ENCODE measurements around the gene TEPSIN. TPM values are rescaled to one million over a fixed set of nuclear protein-coding genes. Genes with fewer than 3 reads are reported as not detected.

Gene TEPSIN
- total RNA-seq, 1 experiment from 2014 or later, result 38.8 TPM

GRCh38 chr17:81264640-81265039, 25.8 kb upstream of the TEPSIN start:
- DNase-seq, result no peak
- Histone ChIP-seq H3K4me1 (ENCODE audit: insufficient read depth, low read length) (no peaks in the 10 kb centered on the region), H3K18ac (ENCODE audit: insufficient read length, low read depth, low read length) (no peak overlapping the region), H2BK15ac (ENCODE audit: low read depth, low read length) (no peak overlapping the region), H3K9ac (ENCODE audit: extremely low read depth, insufficient read length, low read length) (no peak overlapping the region), H4K5ac (ENCODE audit: insufficient read length, low read depth, low read length) (no peak overlapping the region), H3K79me1 (ENCODE audit: insufficient read depth, low read depth, low read length, poor library complexity, severe bottlenecking) (no peaks in the 10 kb centered on the region), H3K23ac (ENCODE audit: insufficient read length, low read depth, low read length) (no peak overlapping the region), H2BK120ac (ENCODE audit: low read depth, low read length, poor library complexity, severe bottlenecking) (no peak overlapping the region), H3K14ac (ENCODE audit: insufficient read depth, low read length) (no peak overlapping the region; the same call in 1 of the 2 replicates), H2AFZ (ENCODE audit: low read length) (no peak overlapping the region), H3K4ac (ENCODE audit: low read depth, low read length) (no peak overlapping the region), H2BK12ac (ENCODE audit: insufficient read length, low read depth, low read length) (no peak overlapping the region), H3K27ac (ENCODE audit: insufficient read length, low read depth, low read length) (no peak overlapping the region), H4K8ac (replicated peaks; ENCODE audit: insufficient read length, low read depth, low read length) (no peak overlapping the region), H3K79me2 (ENCODE audit: insufficient read depth, low read length) (no peaks in the 10 kb centered on the region), H4K91ac (ENCODE audit: insufficient read length, low read depth, low read length) (no peak overlapping the region), H2BK5ac (ENCODE audit: insufficient read length, low read length) (no peak overlapping the region), H3K9me3 (ENCODE audit: control insufficient read depth, low read depth, low read length) (no peaks in the 10 kb centered on the region), H3T11ph (ENCODE audit: low read length) (no peak overlapping the region), H3K4me2 (ENCODE audit: insufficient read depth, insufficient read length, low read length) (no peak overlapping the region), H4K20me1 (ENCODE audit: control insufficient read depth, insufficient read depth, insufficient read length) (no peaks in the 10 kb centered on the region), H2BK20ac (ENCODE audit: low read depth, low read length, poor library complexity, severe bottlenecking) (no peak overlapping the region), H3K56ac (ENCODE audit: insufficient read length, low read depth, low read length) (no peak overlapping the region), H3K27me3 (ENCODE audit: insufficient read depth, low read length) (no peaks in the 10 kb centered on the region), H3K23me2 (ENCODE audit: insufficient read length, low read depth, low read length, poor library complexity, severe bottlenecking) (no peaks in the 10 kb centered on the region), H2AK5ac (ENCODE audit: insufficient read length, low read length) (no peak overlapping the region)
- no peak overlapping the region for H3K27ac Mint-ChIP-seq
- no peaks in the 10 kb centered on the region for H3K4me1 Mint-ChIP-seq
- no peaks in the 10 kb centered on the region for H3K27me3 Mint-ChIP-seq (ENCODE audit: low read depth)
- TF ChIP-seq CTCF (conservative IDR thresholded peaks at IDR 0.05), result no peak
- WGBS (ENCODE audit: extremely low coverage, insufficient read length, low lambda C conversion rate), result no CpG with 5 or more reads among the region's 12 CpGs
- no peaks in the 10 kb centered on the region for H3K9me3 Mint-ChIP-seq
- H3K4me3 Mint-ChIP-seq, result no peak overlapping the region
- peaks cover 3 to 45% (median 40%) of the 10 kb centered on the region in 3 experiments; a peak in 6 of 7 replicates for H3K36me3 Mint-ChIP-seq (ENCODE audit: insufficient read depth in 1 of 3, low read depth in 3 of 3)
